Adrenal gland (tissue), 12 donors: ENCODE results near the gene GOLGA6L7. TPM values are rescaled to one million over a fixed set of nuclear protein-coding genes. Genes with fewer than 3 reads are reported as not detected.

Experiments used
- DNase-seq, 7 donors: peaks; one replicate each; pipeline ENCODE4 v3.0.0-alpha.2; 2019 to 2020
- H3K27ac ChIP-seq, 5 donors: fragments of 200-600 bp; sonication (generic) in 4 of 5; 1 replicate in 3 of 5; 2 replicates in 2 of 5; pipeline versions ENCODE4 v1.5.1 to v1.8.0; 2016 to 2020; ENCODE audit warnings: mild to moderate bottlenecking in 1 of 5
- H3K27me3 ChIP-seq: fragments of 200-600 bp; 2 replicates; pipeline ENCODE4 v1.8.0; 2021
- H3K36me3 ChIP-seq, 2 donors: fragments of 200-600 bp; replicated peaks in 1 of 2; 1 replicate in 1 of 2; 2 replicates in 1 of 2; pipeline versions ENCODE4 v1.5.1 to v1.8.0; 2018 to 2022
- H3K4me1 ChIP-seq, 2 donors: fragments of 200-600 bp; replicated peaks in 1 of 2; 1 replicate in 1 of 2; 2 replicates in 1 of 2; pipeline versions ENCODE4 v1.5.1 to v1.8.0; 2018 to 2021
- H3K4me3 ChIP-seq, 4 donors: fragments of 200-600 bp; sonication (generic) in 3 of 4; one replicate each; pipeline ENCODE4 v1.5.1; 2016 to 2018
- H3K9me3 ChIP-seq, 3 donors: fragments of 200-600 bp; sonication (generic) in 1 of 3; replicated peaks in 1 of 3; 1 replicate in 2 of 3; 2 replicates in 1 of 3; pipeline versions ENCODE4 v1.5.1 to v1.8.0; 2016 to 2021
- POLR2A ChIP-seq, 2 donors: fragments of 450-650 bp; IDR thresholded peaks; one replicate each; pipeline ENCODE4 v1.6.1; 2017; ENCODE audit warnings: antibody characterized with exemption in 2 of 2, mild to moderate bottlenecking in 2 of 2, moderate library complexity in 1 of 2
- WGBS, 4 donors: extraction: QIAGEN DNeasy Blood & Tissue Kit in 2 of 4; methylation state at CpG; one replicate each; pipeline versions ENCODE4 v1.1.5 to v1.1.7; 2013 to 2017; 5-methylcytosine and 5-hydroxymethylcytosine counted together
- intact Hi-C, 2 donors: fragments of 100-400 bp; cut with DNase I; formaldehyde crosslinking; loops; one replicate each; pipeline versions ENCODE4 v1.14.1 to v1.15.0; 2022 to 2023
- polyA plus RNA-seq, 3 donors: library from polyadenylated mRNA; stranded (reverse); fragments of 200-250 nt in 2 of 3; fragments of 350-450 nt in 1 of 3; fragmentation: Illumina TruSeq in 1 of 3; extraction: RNeasy Lipid Tissue Mini Kit (QIAGEN cat#74804) in 1 of 3; gene quantifications; one replicate each; pipeline ENCODE4 v1.2.3, GENCODE V29; 2013 to 2014
- total RNA-seq, 9 donors: library from RNA; depleted of rRNA in 4 of 9; stranded (reverse); fragments of >200 nt in 4 of 9; fragments of 120-200 nt in 1 of 9; fragmentation: NEBNext Ultra II Directional in 1 of 9; extraction: Animal tissue kit (Norgen Biotek cat#: 25700) in 1 of 9; gene quantifications; one replicate each; pipeline versions ENCODE4 v1.1.0 to v1.2.4, GENCODE V29; 2013 to 2023
- TF ChIP-seq, protein P1 (sequence below), 6 experiments: fragments of 450-650 bp in 4 of 6; fragments of 200-600 bp in 2 of 6; sonication (generic) in 1 of 6; IDR thresholded peaks; 1 replicate in 5 of 6; 2 replicates in 1 of 6; pipeline versions ENCODE4 v1.5.1 to v1.8.0; 2016 to 2021; ENCODE audit warnings: antibody characterized with exemption in 6 of 6, mild to moderate bottlenecking in 2 of 6, moderate library complexity in 1 of 6
- donor health status: healthy with polysubstance abuse.
- donor health status: Bipolar disorder and iron deficiency.
- donor health status: DM: yes; HTN: yes; CAD: no.
- donor health status: DM: no; HTN: no; CAD: no.
- donor health status: DM: no; HTN: no; CAD: no.
- donor health status: DM: yes; HTN: yes; CAD: no.

GOLGA6L7 gene
- total and polyA plus RNA-seq, 12 donors: not detected

DNA sequence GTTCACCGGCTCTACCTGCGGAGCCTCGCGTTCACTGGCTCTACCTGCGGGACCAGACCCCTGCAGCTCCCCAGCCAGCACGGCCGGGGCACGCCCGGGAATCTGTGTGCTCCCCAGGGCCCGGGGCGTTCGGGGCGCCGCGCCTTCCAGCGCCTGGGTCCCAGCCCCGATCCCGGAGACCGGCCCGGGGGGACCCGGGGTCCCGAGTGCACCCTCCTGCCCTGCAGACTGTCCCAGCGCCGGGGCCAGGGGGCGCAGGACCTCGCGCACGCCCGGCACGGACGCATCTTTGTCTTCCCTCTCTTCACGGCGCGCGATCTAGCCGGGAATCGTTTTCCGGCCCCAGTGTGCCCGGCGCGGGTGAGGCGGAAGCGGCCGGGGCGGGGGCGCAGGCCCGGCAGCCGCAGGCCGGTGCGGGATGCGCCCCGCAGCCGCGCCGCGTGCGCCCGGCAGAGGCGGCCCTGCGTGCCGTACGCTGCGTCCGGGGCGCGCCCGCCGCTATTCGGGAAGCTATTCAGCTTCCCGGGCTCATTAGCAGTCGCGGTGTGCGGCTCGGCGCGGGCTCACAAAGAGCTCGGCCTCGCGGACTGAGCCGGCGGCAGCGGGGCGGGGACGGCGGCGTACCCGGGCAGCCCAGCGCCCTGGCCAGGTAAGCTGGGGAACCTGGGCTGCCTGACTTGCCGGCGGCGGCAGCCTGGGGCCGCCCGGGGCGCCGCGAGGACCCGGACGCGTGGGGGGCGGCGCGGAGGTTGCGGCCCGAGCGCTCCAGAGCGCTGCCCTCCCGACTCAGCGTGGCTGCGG lies 37.4 kb upstream of the GOLGA6L7 start, which contains the start of gene APBA2:
Gene APBA2, plus strand, starts transcription at position 345 of the 801 bp plus-strand sequence. CDS start 167,911 bp downstream, outside the sequence.
- Histone ChIP-seq H3K27ac (no peak within 1 kb of the TSS), H3K4me1 (peaks cover 0 to 3% of the 10 kb centered on the region in 2 donors), H3K36me3 (no peaks in the 10 kb centered on the region), H3K27me3 (no peaks in the 10 kb centered on the region), H3K4me3 (peak within 1 kb of the TSS in 2 of 4 donors; percentile 19 to 62), H3K9me3 (no peaks in the 10 kb centered on the region)
- TF ChIP-seq, protein P1, sequence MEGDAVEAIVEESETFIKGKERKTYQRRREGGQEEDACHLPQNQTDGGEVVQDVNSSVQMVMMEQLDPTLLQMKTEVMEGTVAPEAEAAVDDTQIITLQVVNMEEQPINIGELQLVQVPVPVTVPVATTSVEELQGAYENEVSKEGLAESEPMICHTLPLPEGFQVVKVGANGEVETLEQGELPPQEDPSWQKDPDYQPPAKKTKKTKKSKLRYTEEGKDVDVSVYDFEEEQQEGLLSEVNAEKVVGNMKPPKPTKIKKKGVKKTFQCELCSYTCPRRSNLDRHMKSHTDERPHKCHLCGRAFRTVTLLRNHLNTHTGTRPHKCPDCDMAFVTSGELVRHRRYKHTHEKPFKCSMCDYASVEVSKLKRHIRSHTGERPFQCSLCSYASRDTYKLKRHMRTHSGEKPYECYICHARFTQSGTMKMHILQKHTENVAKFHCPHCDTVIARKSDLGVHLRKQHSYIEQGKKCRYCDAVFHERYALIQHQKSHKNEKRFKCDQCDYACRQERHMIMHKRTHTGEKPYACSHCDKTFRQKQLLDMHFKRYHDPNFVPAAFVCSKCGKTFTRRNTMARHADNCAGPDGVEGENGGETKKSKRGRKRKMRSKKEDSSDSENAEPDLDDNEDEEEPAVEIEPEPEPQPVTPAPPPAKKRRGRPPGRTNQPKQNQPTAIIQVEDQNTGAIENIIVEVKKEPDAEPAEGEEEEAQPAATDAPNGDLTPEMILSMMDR (IDR thresholded peaks at IDR 0.05): no peak
- TF ChIP-seq POLR2A (IDR thresholded peaks at IDR 0.05): no peak
- intact Hi-C loops: no loop called here
- 0 to 1% (median 0%) methylated on average over 19 to 109 of the region's 109 CpGs; no CpG with 5 or more reads in 1 of the 4 donors for WGBS, 4 donors
- peak in 1 of 7 donors; percentile 10 for DNase-seq

DNA sequence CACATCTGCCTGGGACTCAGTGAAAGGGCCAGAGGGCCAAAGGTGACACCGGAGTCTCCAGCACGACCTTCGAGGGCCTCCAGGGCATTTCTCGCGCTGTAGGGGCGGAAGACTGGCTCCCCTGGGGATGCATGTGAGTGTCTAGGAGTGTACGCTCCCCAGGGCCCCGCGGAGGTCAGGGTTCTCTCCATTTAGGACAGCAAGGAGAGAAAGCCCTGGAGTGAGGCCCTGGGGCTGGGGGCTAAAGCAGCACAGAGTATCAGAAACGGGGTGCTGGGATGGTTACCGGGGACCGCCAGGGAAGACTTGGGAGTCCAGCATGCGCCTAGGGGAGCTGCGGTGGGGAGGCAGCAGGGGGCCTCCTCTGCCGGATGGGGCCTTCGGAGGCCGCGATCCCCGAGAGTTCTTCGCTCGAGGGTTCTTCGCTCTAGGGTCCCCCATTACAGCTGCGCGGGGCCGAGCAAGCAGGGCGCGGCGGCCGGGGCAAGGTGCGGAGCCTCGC lies 36.7 kb upstream of the GOLGA6L7 start:
- intact Hi-C loops: no loop called here
- H3K4me1 ChIP-seq: peaks cover 0 to 3% of the 10 kb centered on the region in 2 donors
- H3K27ac ChIP-seq: no peak overlapping the region
- no peak for DNase-seq
- H3K36me3 ChIP-seq: no peaks in the 10 kb centered on the region
- TF ChIP-seq, protein P1 (IDR thresholded peaks at IDR 0.05): no peak
- TF ChIP-seq POLR2A (IDR thresholded peaks at IDR 0.05): no peak
- H3K4me3 ChIP-seq: peak overlapping the region in 2 of 4 donors; percentile 19 to 62
- no peaks in the 10 kb centered on the region for H3K27me3 ChIP-seq
- H3K9me3 ChIP-seq: no peaks in the 10 kb centered on the region
- WGBS, 4 donors: 34 to 48% (median 38%) methylated on average over 11 to 31 of the region's 31 CpGs

DNA sequence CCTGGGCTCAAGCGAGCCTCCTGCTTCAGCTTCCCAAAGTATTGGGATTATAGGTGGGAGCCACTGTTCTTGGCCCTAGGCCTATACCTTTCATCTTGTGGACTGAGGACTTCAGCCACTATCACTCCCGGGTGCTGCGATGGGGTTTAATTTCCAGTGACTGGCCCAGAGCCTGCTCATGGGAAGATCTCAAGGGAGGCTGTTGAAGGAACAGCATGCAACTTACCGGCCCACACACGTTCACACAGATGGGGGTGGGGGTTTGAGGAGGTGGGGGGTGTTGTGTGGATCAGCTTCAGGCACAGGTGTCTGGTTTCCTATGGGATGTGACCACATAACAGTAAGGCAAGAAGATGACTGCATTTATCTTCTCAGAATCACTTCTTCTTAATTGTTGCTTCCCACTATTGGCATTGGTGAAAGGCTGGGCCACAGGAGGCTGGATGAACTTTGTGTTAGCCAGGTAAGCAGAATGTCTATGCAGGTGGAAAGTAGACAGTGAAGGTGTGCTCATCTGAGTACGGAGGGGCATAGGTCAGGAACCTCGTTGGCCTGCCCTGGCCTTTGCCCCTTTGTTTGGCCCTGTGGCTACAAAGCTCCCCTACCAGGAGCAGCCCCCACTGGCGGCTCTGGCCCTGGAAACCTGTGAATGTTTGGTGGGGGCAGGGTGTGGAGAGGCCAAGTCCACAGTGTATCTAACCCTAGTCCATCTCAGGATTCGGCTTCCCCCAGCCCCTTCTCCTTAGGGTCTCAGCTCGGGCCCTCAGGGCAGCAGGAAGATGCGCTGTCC lies 35.9 kb upstream of the GOLGA6L7 start:
- Histone ChIP-seq H3K27ac (no peak overlapping the region), H3K4me3 (no peak overlapping the region), H3K36me3 (no peaks in the 10 kb centered on the region), H3K4me1 (peaks cover 0 to 3% of the 10 kb centered on the region in 2 donors), H3K27me3 (no peaks in the 10 kb centered on the region), H3K9me3 (no peaks in the 10 kb centered on the region)
- DNase-seq: no peak
- intact Hi-C loops: no loop called here
- TF ChIP-seq, protein P1 (IDR thresholded peaks at IDR 0.05): no peak
- no peak for TF ChIP-seq POLR2A (IDR thresholded peaks at IDR 0.05)
- WGBS, 4 donors: 89 to 93% (median 90%) methylated on average over 9 to 11 of the region's 11 CpGs

DNA sequence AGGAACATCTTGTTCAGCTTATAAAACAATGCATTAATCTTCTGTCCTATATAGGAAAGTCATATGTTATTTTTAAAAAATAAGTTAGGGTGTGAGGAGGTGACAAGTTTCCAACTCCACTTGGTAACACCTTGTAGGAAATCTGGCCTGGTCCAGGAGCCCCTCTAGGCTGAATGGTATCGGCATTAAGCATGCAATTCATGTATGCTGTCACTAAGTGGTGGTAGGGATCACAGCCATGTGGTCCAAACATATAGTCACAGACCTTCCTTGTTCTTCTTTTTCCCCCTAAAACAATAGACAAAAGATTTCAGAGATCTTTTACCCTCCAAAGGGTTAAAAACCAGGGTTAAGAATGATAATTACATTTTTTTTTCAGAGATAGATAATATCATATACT lies 33.2 kb upstream of the GOLGA6L7 start:
- Histone ChIP-seq H3K27ac (no peak overlapping the region), H3K9me3 (no peaks in the 10 kb centered on the region), H3K4me1 (peaks cover 0 to 3% of the 10 kb centered on the region in 2 donors), H3K36me3 (no peaks in the 10 kb centered on the region), H3K4me3 (no peak overlapping the region), H3K27me3 (no peaks in the 10 kb centered on the region)
- intact Hi-C loops: no loop called here
- 100% methylated on average over 1 of the region's 1 CpG for WGBS, 4 donors
- no peak for DNase-seq
- TF ChIP-seq, protein P1 (IDR thresholded peaks at IDR 0.05): no peak
- TF ChIP-seq POLR2A (IDR thresholded peaks at IDR 0.05): no peak
